Loucy (cell line): ENCODE data around the gene LHCGR.

ENCODE experiments used
- EZH2phosphoT487 ChIP-seq: fragments of 200-600 bp; IDR thresholded peaks from 2 replicates; pipeline ENCODE4 v1.6.1; 2018; ENCODE audit warnings: antibody characterized with exemption, mild to moderate bottlenecking, moderate library complexity, borderline replicate concordance
- TF ChIP-seq, protein P1 (sequence below): fragments of 200-600 bp; sonication (generic); conservative IDR thresholded peaks from 2 replicates; pipeline ENCODE4 v1.5.1; 2014; ENCODE audit warnings: mild to moderate bottlenecking, antibody characterized with exemption, low read length

DNA sequence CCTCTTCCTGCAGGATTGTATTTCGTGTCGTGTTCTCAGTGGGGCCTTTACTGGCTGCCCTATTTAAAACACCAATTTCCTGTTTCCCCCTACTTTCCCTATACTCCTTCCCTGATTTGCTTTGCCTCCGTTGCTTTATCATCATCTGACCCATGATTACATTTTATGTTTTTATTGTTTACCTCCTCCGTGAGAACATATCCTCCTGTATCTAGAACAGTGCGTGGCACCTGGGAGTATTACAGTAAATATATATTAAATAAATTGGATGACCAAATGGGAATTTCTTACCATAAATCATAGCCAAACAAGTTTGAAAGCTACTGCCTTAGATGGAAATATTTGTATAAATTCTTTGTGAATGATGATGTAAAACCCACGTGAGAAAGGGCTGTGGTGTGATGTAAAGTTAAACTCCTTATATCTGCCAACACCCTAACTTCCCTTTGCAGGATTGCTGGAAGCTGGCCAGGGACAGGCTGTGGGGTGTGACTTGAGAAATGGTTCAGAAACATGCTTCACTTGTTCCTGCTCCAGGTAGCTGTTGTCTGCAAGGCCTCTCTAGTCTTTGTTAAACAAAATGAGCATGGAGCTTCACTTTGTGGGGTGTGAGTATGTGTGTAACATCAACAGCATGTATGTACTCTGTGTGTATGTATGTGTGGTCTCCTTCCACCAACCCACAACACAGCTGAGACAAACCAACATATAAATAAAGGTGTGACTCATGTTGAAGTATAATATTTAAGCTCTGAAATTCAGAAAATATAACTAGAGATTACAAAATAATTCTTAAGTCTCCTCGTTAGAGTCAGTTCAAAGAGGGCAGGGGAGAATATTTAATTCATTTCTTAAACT lies 40.3 kb downstream of the LHCGR start:
- TF ChIP-seq, protein P1, sequence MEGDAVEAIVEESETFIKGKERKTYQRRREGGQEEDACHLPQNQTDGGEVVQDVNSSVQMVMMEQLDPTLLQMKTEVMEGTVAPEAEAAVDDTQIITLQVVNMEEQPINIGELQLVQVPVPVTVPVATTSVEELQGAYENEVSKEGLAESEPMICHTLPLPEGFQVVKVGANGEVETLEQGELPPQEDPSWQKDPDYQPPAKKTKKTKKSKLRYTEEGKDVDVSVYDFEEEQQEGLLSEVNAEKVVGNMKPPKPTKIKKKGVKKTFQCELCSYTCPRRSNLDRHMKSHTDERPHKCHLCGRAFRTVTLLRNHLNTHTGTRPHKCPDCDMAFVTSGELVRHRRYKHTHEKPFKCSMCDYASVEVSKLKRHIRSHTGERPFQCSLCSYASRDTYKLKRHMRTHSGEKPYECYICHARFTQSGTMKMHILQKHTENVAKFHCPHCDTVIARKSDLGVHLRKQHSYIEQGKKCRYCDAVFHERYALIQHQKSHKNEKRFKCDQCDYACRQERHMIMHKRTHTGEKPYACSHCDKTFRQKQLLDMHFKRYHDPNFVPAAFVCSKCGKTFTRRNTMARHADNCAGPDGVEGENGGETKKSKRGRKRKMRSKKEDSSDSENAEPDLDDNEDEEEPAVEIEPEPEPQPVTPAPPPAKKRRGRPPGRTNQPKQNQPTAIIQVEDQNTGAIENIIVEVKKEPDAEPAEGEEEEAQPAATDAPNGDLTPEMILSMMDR = no peak
- no peak for TF ChIP-seq EZH2phosphoT487
